ENCODE measurements around the gene ZNF732.
"Not testable (repeated sequence)": the region's sequence is repeated elsewhere in the genome, so short reads cannot be mapped to it uniquely, and the experiment has no call there.

Gene ZNF732

DNA sequence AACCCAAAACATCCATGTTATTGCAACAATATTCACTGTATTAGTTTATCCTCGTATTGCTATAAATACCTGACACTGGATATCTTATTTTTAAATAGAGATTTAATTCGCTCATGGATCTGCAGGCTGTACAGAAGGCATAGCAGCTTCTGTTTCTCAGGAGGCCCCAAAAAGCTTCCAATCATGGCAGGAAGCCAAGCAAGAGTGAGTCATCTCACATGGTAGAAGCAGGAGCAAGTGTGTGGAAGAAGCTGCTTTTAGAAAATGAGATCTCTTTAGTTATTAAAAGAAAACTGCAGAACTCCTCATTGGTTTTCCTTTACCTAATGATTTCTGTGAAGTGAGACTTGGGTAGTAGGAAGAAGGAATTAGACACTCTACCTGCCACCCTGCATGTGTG is 16.4 kb downstream of the ZNF732 start:
- Histone ChIP-seq H3K4me1 (no peaks in the 10 kb centered on the region), H3K27me3 (no peaks in the 10 kb centered on the region)
- intact Hi-C loops (cut with DNase I; ENCODE audit: low total_unique reads) = no loop called here

GRCh38 chr4:273309-274017 is 31.8 kb downstream of the ZNF732 start:
- peaks cover 14 to 56% (median 43%) of the 10 kb centered on the region in 3 donors for H3K36me3 ChIP-seq
- no peaks in the 10 kb centered on the region for H3K27me3 ChIP-seq
- no peak overlapping the region for H3K27ac ChIP-seq
- H3K4me3 ChIP-seq = no peak overlapping the region
- peaks cover 23 to 96% (median 71%) of the 10 kb centered on the region in 3 donors for H3K9me3 ChIP-seq
- no peaks in the 10 kb centered on the region for H3K4me1 ChIP-seq
- intact Hi-C loops (cut with DNase I; ENCODE audit: low total_unique reads) = no loop called here
- TF ChIP-seq, protein P1, sequence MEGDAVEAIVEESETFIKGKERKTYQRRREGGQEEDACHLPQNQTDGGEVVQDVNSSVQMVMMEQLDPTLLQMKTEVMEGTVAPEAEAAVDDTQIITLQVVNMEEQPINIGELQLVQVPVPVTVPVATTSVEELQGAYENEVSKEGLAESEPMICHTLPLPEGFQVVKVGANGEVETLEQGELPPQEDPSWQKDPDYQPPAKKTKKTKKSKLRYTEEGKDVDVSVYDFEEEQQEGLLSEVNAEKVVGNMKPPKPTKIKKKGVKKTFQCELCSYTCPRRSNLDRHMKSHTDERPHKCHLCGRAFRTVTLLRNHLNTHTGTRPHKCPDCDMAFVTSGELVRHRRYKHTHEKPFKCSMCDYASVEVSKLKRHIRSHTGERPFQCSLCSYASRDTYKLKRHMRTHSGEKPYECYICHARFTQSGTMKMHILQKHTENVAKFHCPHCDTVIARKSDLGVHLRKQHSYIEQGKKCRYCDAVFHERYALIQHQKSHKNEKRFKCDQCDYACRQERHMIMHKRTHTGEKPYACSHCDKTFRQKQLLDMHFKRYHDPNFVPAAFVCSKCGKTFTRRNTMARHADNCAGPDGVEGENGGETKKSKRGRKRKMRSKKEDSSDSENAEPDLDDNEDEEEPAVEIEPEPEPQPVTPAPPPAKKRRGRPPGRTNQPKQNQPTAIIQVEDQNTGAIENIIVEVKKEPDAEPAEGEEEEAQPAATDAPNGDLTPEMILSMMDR (IDR thresholded peaks at IDR 0.05) = no peak
- DNase-seq = no peak

More for the DNA sequence above, 16.4 kb downstream of the ZNF732 start:
- TF ChIP-seq, protein P1 (IDR thresholded peaks at IDR 0.05) = no peak
- Histone ChIP-seq H3K4me3 (no peak overlapping the region), H3K9me3 (peaks cover 0 to 44% (median 19%) of the 10 kb centered on the region in 3 donors), H3K36me3 (no peaks in the 10 kb centered on the region), H3K27ac (no peak overlapping the region)
- no peak for DNase-seq

- no peaks in the 10 kb centered on the region for H3K27me3 ChIP-seq
- H3K36me3 ChIP-seq = peaks cover 21 to 67% (median 48%) of the 10 kb centered on the region in 3 donors
- TF ChIP-seq, protein P1 (IDR thresholded peaks at IDR 0.05) = no peak
- DNase-seq = no peak
- no peaks in the 10 kb centered on the region for H3K4me1 ChIP-seq
- intact Hi-C loops (cut with DNase I; ENCODE audit: low total_unique reads) = no loop called here
- H3K4me3 ChIP-seq = no peak overlapping the region
- H3K27ac ChIP-seq = no peak overlapping the region
- H3K9me3 ChIP-seq = peaks cover 17 to 96% (median 77%) of the 10 kb centered on the region in 3 donors
These were observed 33.7 kb downstream of the ZNF732 start for GRCh38 chr4:271492-272103.

GRCh38 chr4:259240-259639 is 46.0 kb downstream of the ZNF732 start:
- DNase-seq; H3K27ac ChIP-seq; H3K4me3 ChIP-seq; intact Hi-C loops (cut with DNase I; ENCODE audit: low total_unique reads); H3K27me3 ChIP-seq; H3K4me1 ChIP-seq: not testable (repeated sequence)
- Histone ChIP-seq H3K36me3 (peaks cover 9 to 92% (median 63%) of the 10 kb centered on the region in 3 donors), H3K9me3 (peaks cover 13 to 100% (median 85%) of the 10 kb centered on the region in 3 donors)

GRCh38 chr4:256492-256891 is 48.8 kb downstream of the ZNF732 start:
- H3K4me3 ChIP-seq = no peak overlapping the region
- H3K27me3 ChIP-seq = no peaks in the 10 kb centered on the region
- no peak overlapping the region for H3K27ac ChIP-seq
- H3K4me1 ChIP-seq = no peaks in the 10 kb centered on the region
- H3K9me3 ChIP-seq = peaks cover 14 to 98% (median 87%) of the 10 kb centered on the region in 3 donors
- TF ChIP-seq, protein P1 (IDR thresholded peaks at IDR 0.05) = no peak
- no peak for DNase-seq
- intact Hi-C loops (cut with DNase I; ENCODE audit: low total_unique reads) = no loop called here
- peaks cover 14 to 75% (median 61%) of the 10 kb centered on the region in 3 donors for H3K36me3 ChIP-seq
